ENCODE measurements around the gene PSKH1.

PSKH1 gene

GRCh38 chr16:67868290-67868689 is 24.8 kb upstream of the PSKH1 start:
- DNase-seq, result no peak

GRCh38 chr16:67869653-67870052 is 23.4 kb upstream of the PSKH1 start:
- DNase-seq, result no peak

- DNase-seq, result no peak
These were observed 21.8 kb upstream of the PSKH1 start for GRCh38 chr16:67871256-67871655.

- DNase-seq, result no peak
These were observed 20.9 kb upstream of the PSKH1 start for GRCh38 chr16:67872131-67872630.

- peak; percentile 42 for DNase-seq
These were observed 20.2 kb upstream of the PSKH1 start, which contains the start of gene EDC4 for GRCh38 chr16:67872631-67873434. Gene EDC4 (plus strand): TSS chr16:67873052. CDS start chr16:67873262, 210 bp downstream.

- no peak for DNase-seq
These were observed 19.4 kb upstream of the PSKH1 start for GRCh38 chr16:67873435-67874370.

GRCh38 chr16:67874372-67874771 is 18.7 kb upstream of the PSKH1 start:
- DNase-seq, result no peak

- no peak for DNase-seq
These were observed 16.0 kb upstream of the PSKH1 start for GRCh38 chr16:67877064-67877463.

GRCh38 chr16:67878232-67878631 is 14.8 kb upstream of the PSKH1 start:
- no peak for DNase-seq

- DNase-seq, result no peak
These were observed 14.2 kb upstream of the PSKH1 start for GRCh38 chr16:67878846-67879245.

- DNase-seq, result no peak
These were observed 13.6 kb upstream of the PSKH1 start for GRCh38 chr16:67879462-67879861.

GRCh38 chr16:67879936-67880335 is 13.1 kb upstream of the PSKH1 start:
- DNase-seq, result no peak

- no peak for DNase-seq
These were observed 12.5 kb upstream of the PSKH1 start for GRCh38 chr16:67880584-67880983.

- DNase-seq, result no peak
These were observed 11.4 kb upstream of the PSKH1 start for GRCh38 chr16:67881621-67882161.

GRCh38 chr16:67882374-67883145 is 10.5 kb upstream of the PSKH1 start:
- DNase-seq, result no peak

- DNase-seq, result no peak
These were observed 9.7 kb upstream of the PSKH1 start for GRCh38 chr16:67883146-67883871.

GRCh38 chr16:67883872-67884261 is 9.2 kb upstream of the PSKH1 start:
- peak; percentile 10 for DNase-seq

- DNase-seq, result peak; percentile 69
These were observed 8.4 kb upstream of the PSKH1 start, which contains the start of gene NRN1L for GRCh38 chr16:67884684-67885083. Gene NRN1L (plus strand): TSS chr16:67884885. CDS start chr16:67884904, 19 bp downstream.

GRCh38 chr16:67885545-67885944 is 7.5 kb upstream of the PSKH1 start:
- no peak for DNase-seq

- no peak for DNase-seq
These were observed 7.1 kb upstream of the PSKH1 start for GRCh38 chr16:67885976-67886375.

- no peak for DNase-seq
These were observed 6.7 kb upstream of the PSKH1 start for GRCh38 chr16:67886387-67886786.

GRCh38 chr16:67888331-67888730 is 4.7 kb upstream of the PSKH1 start:
- no peak for DNase-seq

All from NCI-H1105 (cell line).